GM18520 (cell line): ENCODE data around the gene KCNMB1.

ENCODE experiments used
- ATAC-seq: cut with Tn5 transposase; IDR thresholded peaks from one replicate; pipeline ENCODE4 v1.9.1; 2021; ENCODE audit not compliant: unreplicated experiment

Gene KCNMB1

GRCh38 chr5:170416526-170416925 lies 27.4 kb upstream of the KCNMB1 start:
- ATAC-seq, result no peak

- ATAC-seq, result no peak
Measured at GRCh38 chr5:170414786-170415185, 25.6 kb upstream of the KCNMB1 start.

- no peak for ATAC-seq
Measured at GRCh38 chr5:170413897-170414296, 24.7 kb upstream of the KCNMB1 start.

- no peak for ATAC-seq
Measured at GRCh38 chr5:170411100-170411499, 21.9 kb upstream of the KCNMB1 start.

- ATAC-seq, result no peak
Measured at GRCh38 chr5:170410401-170410800, 21.2 kb upstream of the KCNMB1 start.

GRCh38 chr5:170408877-170409660 lies 19.9 kb upstream of the KCNMB1 start:
- no peak for ATAC-seq

GRCh38 chr5:170408226-170408625 lies 19.1 kb upstream of the KCNMB1 start:
- ATAC-seq, result no peak

GRCh38 chr5:170407062-170407461 lies 17.9 kb upstream of the KCNMB1 start:
- no peak for ATAC-seq

- no peak for ATAC-seq
Measured at GRCh38 chr5:170405817-170406216, 16.6 kb upstream of the KCNMB1 start.

GRCh38 chr5:170404398-170404797 lies 15.2 kb upstream of the KCNMB1 start:
- no peak for ATAC-seq

- ATAC-seq, result no peak
Measured at GRCh38 chr5:170403675-170404074, 14.5 kb upstream of the KCNMB1 start.

- ATAC-seq, result no peak
Measured at GRCh38 chr5:170402508-170402907, 13.3 kb upstream of the KCNMB1 start.

- no peak for ATAC-seq
Measured at GRCh38 chr5:170397059-170397458, 7.9 kb upstream of the KCNMB1 start.

- no peak for ATAC-seq
Measured at GRCh38 chr5:170393958-170394357, 4.8 kb upstream of the KCNMB1 start.

- no peak for ATAC-seq
Measured at GRCh38 chr5:170393235-170393634, 4.1 kb upstream of the KCNMB1 start.

- no peak for ATAC-seq
Measured at GRCh38 chr5:170390472-170390871, 1.3 kb upstream of the KCNMB1 start.

GRCh38 chr5:170389550-170389892 lies 354 bp upstream of the KCNMB1 start:
- ATAC-seq, result no peak

- ATAC-seq, result no peak
Measured at GRCh38 chr5:170387775-170388639, 1.2 kb downstream of the KCNMB1 start.

- ATAC-seq, result no peak
Measured at GRCh38 chr5:170386743-170387395, 2.3 kb downstream of the KCNMB1 start.

- no peak for ATAC-seq
Measured at GRCh38 chr5:170383227-170383626, 5.9 kb downstream of the KCNMB1 start.

GRCh38 chr5:170382790-170383189 lies 6.4 kb downstream of the KCNMB1 start:
- no peak for ATAC-seq
